Measurements from ENCODE around the gene RICTOR.
"Not testable (repeated sequence)": the region's sequence is repeated elsewhere in the genome, so short reads cannot be mapped to it uniquely, and the experiment has no call there.

RICTOR gene

DNA sequence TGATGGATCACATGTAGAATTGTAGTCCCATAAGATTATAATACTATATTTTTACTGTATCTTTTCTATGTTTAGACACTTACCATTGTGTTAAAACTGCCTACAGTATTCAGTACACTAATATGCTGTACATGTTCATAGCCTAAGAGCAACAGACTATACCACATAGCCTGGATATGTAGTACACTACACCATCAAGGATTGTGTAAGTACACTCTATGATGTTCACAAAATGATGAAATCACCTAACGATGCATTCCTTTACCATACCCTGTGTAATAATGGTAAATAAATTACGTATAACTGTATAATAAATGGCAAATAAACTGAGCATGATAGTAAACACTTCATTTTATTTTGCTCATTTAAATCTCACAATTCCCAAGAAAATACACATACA, 60.3 kb downstream of the RICTOR start:
- no peak overlapping the region for H3K27ac ChIP-seq (ENCODE audit: low read length)
- H3K79me2 ChIP-seq (ENCODE audit: low read length): no peaks in the 10 kb centered on the region; the same call in 1 of the 2 replicates
- H3K36me3 ChIP-seq (replicated peaks; ENCODE audit: low read depth, low read length): peaks cover 20% of the 10 kb centered on the region
- H3K27me3 ChIP-seq (ENCODE audit: low read depth, low read length): no peaks in the 10 kb centered on the region
- TF ChIP-seq, protein P1, sequence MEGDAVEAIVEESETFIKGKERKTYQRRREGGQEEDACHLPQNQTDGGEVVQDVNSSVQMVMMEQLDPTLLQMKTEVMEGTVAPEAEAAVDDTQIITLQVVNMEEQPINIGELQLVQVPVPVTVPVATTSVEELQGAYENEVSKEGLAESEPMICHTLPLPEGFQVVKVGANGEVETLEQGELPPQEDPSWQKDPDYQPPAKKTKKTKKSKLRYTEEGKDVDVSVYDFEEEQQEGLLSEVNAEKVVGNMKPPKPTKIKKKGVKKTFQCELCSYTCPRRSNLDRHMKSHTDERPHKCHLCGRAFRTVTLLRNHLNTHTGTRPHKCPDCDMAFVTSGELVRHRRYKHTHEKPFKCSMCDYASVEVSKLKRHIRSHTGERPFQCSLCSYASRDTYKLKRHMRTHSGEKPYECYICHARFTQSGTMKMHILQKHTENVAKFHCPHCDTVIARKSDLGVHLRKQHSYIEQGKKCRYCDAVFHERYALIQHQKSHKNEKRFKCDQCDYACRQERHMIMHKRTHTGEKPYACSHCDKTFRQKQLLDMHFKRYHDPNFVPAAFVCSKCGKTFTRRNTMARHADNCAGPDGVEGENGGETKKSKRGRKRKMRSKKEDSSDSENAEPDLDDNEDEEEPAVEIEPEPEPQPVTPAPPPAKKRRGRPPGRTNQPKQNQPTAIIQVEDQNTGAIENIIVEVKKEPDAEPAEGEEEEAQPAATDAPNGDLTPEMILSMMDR (IDR thresholded peaks at IDR 0.05; ENCODE audit: low read depth, low read length): no peak
- no peak for TF ChIP-seq EZH2phosphoT487 (IDR thresholded peaks at IDR 0.05; ENCODE audit: low read depth)
- no peak overlapping the region for H3K4me2 ChIP-seq (ENCODE audit: low read length)
- peaks cover 5% of the 10 kb centered on the region; the same call in 1 of the 2 replicates for H4K20me1 ChIP-seq (ENCODE audit: insufficient read depth, low read length)
- no peak overlapping the region for H2AFZ ChIP-seq (ENCODE audit: low read depth, low read length)
- H3K9ac ChIP-seq (ENCODE audit: low read length): no peak overlapping the region
- peaks cover 8% of the 10 kb centered on the region; the same call in 1 of the 2 replicates for H3K9me3 ChIP-seq (ENCODE audit: insufficient read depth, low read length)
- H3K4me3 ChIP-seq (ENCODE audit: low read length): no peak overlapping the region
- H3K4me1 ChIP-seq (ENCODE audit: low read length): peaks cover 12% of the 10 kb centered on the region

DNA sequence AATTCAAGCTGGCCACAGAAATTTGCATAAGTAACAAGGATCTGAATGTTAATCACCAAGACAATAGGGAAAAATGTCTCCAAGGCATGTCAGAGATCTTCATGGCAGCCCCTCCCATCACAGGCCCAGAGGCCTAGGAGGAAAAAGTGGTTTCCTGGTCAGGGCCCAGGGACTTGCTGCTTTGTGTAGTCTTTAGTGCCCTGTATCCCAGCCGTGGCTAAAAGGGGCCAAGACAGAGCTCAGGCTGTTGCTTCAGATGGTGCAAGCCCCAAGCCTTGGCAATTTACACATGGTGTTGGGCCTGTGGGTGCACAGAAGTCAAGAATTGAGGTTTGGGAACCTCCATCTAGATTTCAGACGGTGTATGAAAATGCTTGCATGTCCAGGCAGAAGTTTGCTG, 63.2 kb downstream of the RICTOR start:
- H2AFZ ChIP-seq (ENCODE audit: low read depth, low read length); H3K4me2 ChIP-seq (ENCODE audit: low read length); H3K4me1 ChIP-seq (ENCODE audit: low read length); H3K27ac ChIP-seq (ENCODE audit: low read length); H3K9me3 ChIP-seq (ENCODE audit: insufficient read depth, low read length); H3K4me3 ChIP-seq (ENCODE audit: low read length); H4K20me1 ChIP-seq (ENCODE audit: insufficient read depth, low read length); H3K27me3 ChIP-seq (ENCODE audit: low read depth, low read length); H3K9ac ChIP-seq (ENCODE audit: low read length); H3K79me2 ChIP-seq (ENCODE audit: low read length): not testable (repeated sequence)
- peaks cover 20% of the 10 kb centered on the region for H3K36me3 ChIP-seq (replicated peaks; ENCODE audit: low read depth, low read length)

DNA sequence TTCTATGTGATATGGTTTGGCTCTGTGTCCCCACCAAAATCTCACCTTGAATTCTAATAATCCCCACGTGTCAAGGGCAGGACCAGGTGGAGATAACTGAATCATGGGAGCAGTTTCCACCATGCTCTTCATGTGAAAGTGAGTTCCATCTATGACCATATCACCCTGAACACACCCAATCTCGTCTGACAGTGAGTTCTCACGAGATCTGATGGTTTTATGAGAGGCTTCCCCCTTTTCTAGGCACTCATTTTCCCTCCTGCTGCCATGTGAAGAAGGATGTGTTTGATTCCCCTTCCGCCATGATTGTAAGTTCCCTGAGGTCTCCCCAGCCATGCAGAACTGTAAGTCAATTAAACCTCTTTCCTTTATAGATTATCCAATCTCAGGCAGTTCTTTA, 64.2 kb downstream of the RICTOR start:
- Histone ChIP-seq H3K4me1 (ENCODE audit: low read length) (no peaks in the 10 kb centered on the region), H3K36me3 (replicated peaks; ENCODE audit: low read depth, low read length) (peaks cover 20% of the 10 kb centered on the region), H3K27me3 (ENCODE audit: low read depth, low read length) (no peaks in the 10 kb centered on the region), H3K79me2 (ENCODE audit: low read length) (no peaks in the 10 kb centered on the region), H3K9ac (ENCODE audit: low read length) (no peak overlapping the region), H4K20me1 (ENCODE audit: insufficient read depth, low read length) (no peaks in the 10 kb centered on the region), H2AFZ (ENCODE audit: low read depth, low read length) (no peak overlapping the region), H3K9me3 (ENCODE audit: insufficient read depth, low read length) (peaks cover 8% of the 10 kb centered on the region; the same call in 1 of the 2 replicates), H3K27ac (ENCODE audit: low read length) (no peak overlapping the region), H3K4me3 (ENCODE audit: low read length) (no peak overlapping the region), H3K4me2 (ENCODE audit: low read length) (no peak overlapping the region)
- TF ChIP-seq, protein P1 (IDR thresholded peaks at IDR 0.05; ENCODE audit: low read depth, low read length): no peak
- no peak for TF ChIP-seq EZH2phosphoT487 (IDR thresholded peaks at IDR 0.05; ENCODE audit: low read depth)

DNA sequence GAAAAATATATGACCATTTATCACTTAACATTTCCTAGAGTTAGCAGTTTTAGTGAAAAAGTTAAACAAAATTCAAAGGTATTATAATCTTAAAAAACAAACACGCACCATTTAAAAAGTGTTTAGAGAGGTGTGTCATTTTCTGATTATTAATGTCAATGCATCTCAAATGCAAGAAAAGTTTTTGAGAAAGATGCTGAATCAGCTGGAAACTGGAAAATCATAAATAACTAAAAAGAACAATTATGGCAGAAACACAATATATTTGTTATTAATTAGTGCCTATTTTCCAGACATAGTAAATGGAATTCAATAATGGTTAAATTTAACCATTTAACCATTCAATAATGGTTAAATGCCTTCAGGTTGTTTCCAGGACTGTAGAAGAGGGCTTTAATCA, 64.9 kb downstream of the RICTOR start:
- Histone ChIP-seq H3K27ac (ENCODE audit: low read length) (no peak overlapping the region), H3K9me3 (ENCODE audit: insufficient read depth, low read length) (peaks cover 8% of the 10 kb centered on the region; the same call in 1 of the 2 replicates), H3K36me3 (replicated peaks; ENCODE audit: low read depth, low read length) (peaks cover 20% of the 10 kb centered on the region), H3K27me3 (ENCODE audit: low read depth, low read length) (no peaks in the 10 kb centered on the region), H4K20me1 (ENCODE audit: insufficient read depth, low read length) (no peaks in the 10 kb centered on the region), H2AFZ (ENCODE audit: low read depth, low read length) (no peak overlapping the region), H3K4me2 (ENCODE audit: low read length) (no peak overlapping the region), H3K4me3 (ENCODE audit: low read length) (no peak overlapping the region), H3K9ac (ENCODE audit: low read length) (no peak overlapping the region), H3K4me1 (ENCODE audit: low read length) (no peaks in the 10 kb centered on the region), H3K79me2 (ENCODE audit: low read length) (no peaks in the 10 kb centered on the region)
- no peak for TF ChIP-seq EZH2phosphoT487 (IDR thresholded peaks at IDR 0.05; ENCODE audit: low read depth)
- TF ChIP-seq, protein P1 (IDR thresholded peaks at IDR 0.05; ENCODE audit: low read depth, low read length): no peak

DNA sequence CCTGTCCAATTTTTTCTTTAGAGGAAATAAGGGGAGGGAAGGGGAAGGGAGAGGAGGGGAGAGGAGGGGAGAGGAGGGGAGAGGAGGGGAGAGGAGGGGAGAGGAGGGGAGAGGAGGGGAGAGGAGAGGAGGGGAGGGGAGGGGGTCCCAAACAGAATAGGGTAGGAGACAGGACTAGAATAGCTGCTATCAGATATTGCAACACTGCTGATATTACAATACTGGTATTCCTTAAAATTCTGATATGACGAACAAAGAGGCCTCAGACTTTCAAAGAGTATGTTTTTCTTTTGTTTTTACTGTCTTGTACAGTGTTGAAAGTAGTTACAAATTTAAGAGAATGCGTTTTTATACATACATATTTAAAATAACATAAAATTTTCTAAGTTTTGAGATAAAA, 67.5 kb downstream of the RICTOR start:
- H3K79me2 ChIP-seq (ENCODE audit: low read length): no peaks in the 10 kb centered on the region
- H3K27me3 ChIP-seq (ENCODE audit: low read depth, low read length): no peaks in the 10 kb centered on the region
- no peaks in the 10 kb centered on the region for H3K9me3 ChIP-seq (ENCODE audit: insufficient read depth, low read length)
- no peak overlapping the region for H3K9ac ChIP-seq (ENCODE audit: low read length)
- H3K36me3 ChIP-seq (replicated peaks; ENCODE audit: low read depth, low read length): no peaks in the 10 kb centered on the region
- no peak overlapping the region for H3K4me2 ChIP-seq (ENCODE audit: low read length)
- no peak overlapping the region for H3K4me3 ChIP-seq (ENCODE audit: low read length)
- H2AFZ ChIP-seq (ENCODE audit: low read depth, low read length): no peak overlapping the region
- H4K20me1 ChIP-seq (ENCODE audit: insufficient read depth, low read length): no peaks in the 10 kb centered on the region
- no peak for TF ChIP-seq EZH2phosphoT487 (IDR thresholded peaks at IDR 0.05; ENCODE audit: low read depth)
- H3K4me1 ChIP-seq (ENCODE audit: low read length): no peaks in the 10 kb centered on the region
- no peak overlapping the region for H3K27ac ChIP-seq (ENCODE audit: low read length)

Data from OCI-LY3 (cell line).